OCI-LY3 (cell line): ENCODE measurements around the gene PSKH1.

Source experiments
- H2AFZ ChIP-seq: fragments of 200-600, 300-600 bp; shearing (Covaris generic); 2 replicates; pipeline ENCODE4 v1.6.0; 2014; ENCODE audit warnings: antibody characterized with exemption, low read depth, low read length
- H3K27ac ChIP-seq: fragments of 200-600, 300-600 bp; sonication (generic); 2 replicates; pipeline ENCODE4 v1.5.1; 2014; ENCODE audit warnings: mild to moderate bottlenecking, low read length, moderate library complexity, mixed read lengths
- H3K27me3 ChIP-seq: fragments of 200-600, 300-600 bp; sonication (generic); 2 replicates; pipeline ENCODE4 v1.6.1; 2014; ENCODE audit warnings: low read depth, low read length, mixed read lengths
- H3K36me3 ChIP-seq: fragments of 200-600, 300-600 bp; sonication (generic); replicated peaks from 2 replicates; pipeline ENCODE3; 2014; ENCODE audit warnings: low read depth, low read length, mixed read lengths
- H3K4me1 ChIP-seq: fragments of 300-600, 200-600 bp; sonication (generic); 2 replicates; pipeline ENCODE4 v1.6.1; 2014; ENCODE audit warnings: low read length, mixed read lengths
- H3K4me2 ChIP-seq: fragments of 200-600, 300-600 bp; sonication (generic); 2 replicates; pipeline ENCODE4 v1.6.1; 2014; ENCODE audit warnings: low read length, mixed read lengths
- H3K4me3 ChIP-seq: fragments of 300-600, 200-600 bp; sonication (generic); 2 replicates; pipeline ENCODE4 v1.5.1; 2014; ENCODE audit warnings: antibody characterized with exemption, mild to moderate bottlenecking, low read length, moderate library complexity
- H3K79me2 ChIP-seq: fragments of 300-600, 200-600 bp; shearing (Covaris generic); 2 replicates; pipeline ENCODE4 v1.6.1; 2014; ENCODE audit warnings: mild to moderate bottlenecking, low read length, mixed read lengths
- H3K9ac ChIP-seq: fragments of 300-600, 200-600 bp; shearing (Covaris generic); 2 replicates; pipeline ENCODE4 v1.6.0; 2014; ENCODE audit warnings: mild to moderate bottlenecking, low read length, moderate library complexity
- H3K9me3 ChIP-seq: fragments of 200-600, 300-600 bp; shearing (Covaris generic); 2 replicates; pipeline ENCODE4 v1.6.1; 2014; ENCODE audit warnings: low read length, mixed read lengths; ENCODE audit not compliant: insufficient read depth
- H4K20me1 ChIP-seq: fragments of 200-600, 300-600 bp; sonication (generic); 2 replicates; pipeline ENCODE4 v1.6.1; 2016; ENCODE audit warnings: low read length, mixed read lengths; ENCODE audit not compliant: insufficient read depth
- CTCF ChIP-seq: fragments of 200-600, 300-600 bp; sonication (generic); IDR thresholded peaks from 2 replicates; pipeline ENCODE4 v1.5.1; 2014; ENCODE audit warnings: antibody characterized with exemption, low read length, low read depth
- EZH2phosphoT487 ChIP-seq: fragments of 200-600 bp; shearing (Covaris generic); IDR thresholded peaks from 2 replicates; pipeline ENCODE4 v1.6.1; 2018; ENCODE audit warnings: antibody characterized with exemption, mixed run types, low read depth

Gene PSKH1

GRCh38 chr16:67853670-67854069, 39.4 kb upstream of the PSKH1 start:
- Histone ChIP-seq H3K36me3 (peaks cover 8% of the 10 kb centered on the region), H2AFZ (no peak overlapping the region), H4K20me1 (peaks cover 28% of the 10 kb centered on the region), H3K79me2 (peaks cover 96% of the 10 kb centered on the region), H3K4me1 (no peaks in the 10 kb centered on the region), H3K9me3 (no peaks in the 10 kb centered on the region), H3K4me2 (no peak overlapping the region), H3K4me3 (no peak overlapping the region), H3K27ac (no peak overlapping the region), H3K27me3 (no peaks in the 10 kb centered on the region), H3K9ac (no peak overlapping the region)
- TF ChIP-seq EZH2phosphoT487 = no peak
- no peak for TF ChIP-seq CTCF

- Histone ChIP-seq H3K36me3 (peaks cover 6% of the 10 kb centered on the region), H3K27me3 (no peaks in the 10 kb centered on the region), H3K9me3 (no peaks in the 10 kb centered on the region), H4K20me1 (peaks cover 32% of the 10 kb centered on the region), H3K4me3 (no peak overlapping the region), H2AFZ (no peak overlapping the region), H3K27ac (no peak overlapping the region), H3K79me2 (peaks cover 95% of the 10 kb centered on the region), H3K4me2 (no peak overlapping the region), H3K9ac (no peak overlapping the region), H3K4me1 (no peaks in the 10 kb centered on the region)
- TF ChIP-seq CTCF = no peak
- no peak for TF ChIP-seq EZH2phosphoT487
Observed at GRCh38 chr16:67855789-67856188, 37.3 kb upstream of the PSKH1 start.

- Histone ChIP-seq H3K4me1 (no peaks in the 10 kb centered on the region), H3K4me3 (no peak overlapping the region), H3K9ac (no peak overlapping the region), H3K27ac (no peak overlapping the region), H2AFZ (no peak overlapping the region), H3K9me3 (no peaks in the 10 kb centered on the region), H3K4me2 (no peak overlapping the region), H3K79me2 (peaks cover 95% of the 10 kb centered on the region), H3K36me3 (peaks cover 13% of the 10 kb centered on the region), H4K20me1 (peaks cover 44% of the 10 kb centered on the region), H3K27me3 (no peaks in the 10 kb centered on the region)
- TF ChIP-seq EZH2phosphoT487 = no peak
- no peak for TF ChIP-seq CTCF
Observed at GRCh38 chr16:67856927-67857546, 36.0 kb upstream of the PSKH1 start.

GRCh38 chr16:67857547-67858233, 35.4 kb upstream of the PSKH1 start:
- TF ChIP-seq EZH2phosphoT487 (no peak), CTCF (no peak)
- H3K9ac ChIP-seq = no peak overlapping the region
- H3K27ac ChIP-seq = no peak overlapping the region
- H3K79me2 ChIP-seq = peaks cover 97% of the 10 kb centered on the region
- no peak overlapping the region for H3K4me2 ChIP-seq
- no peak overlapping the region for H2AFZ ChIP-seq
- H3K9me3 ChIP-seq = no peaks in the 10 kb centered on the region
- H3K4me1 ChIP-seq = no peaks in the 10 kb centered on the region
- peaks cover 13% of the 10 kb centered on the region for H3K36me3 ChIP-seq
- no peaks in the 10 kb centered on the region for H3K27me3 ChIP-seq
- H4K20me1 ChIP-seq = peaks cover 50% of the 10 kb centered on the region
- H3K4me3 ChIP-seq = no peak overlapping the region
